IPS-15b (cell line): ENCODE results near the gene TDRD10.

Experiments used
- H3K27me3 ChIP-seq: one replicate; pipeline ENCODE4 v1.6.1; 2013; ENCODE audit warnings: low read length; ENCODE audit not compliant: control insufficient read depth, insufficient read depth
- H3K36me3 ChIP-seq: one replicate; pipeline ENCODE4 v1.6.1; 2013; ENCODE audit warnings: low read length; ENCODE audit not compliant: control insufficient read depth, insufficient read depth
- H3K4me1 ChIP-seq: one replicate; pipeline ENCODE4 v1.6.1; 2013; ENCODE audit warnings: mild to moderate bottlenecking, low read length; ENCODE audit not compliant: control insufficient read depth, insufficient read depth
- H3K4me3 ChIP-seq: one replicate; pipeline ENCODE4 v1.5.1; 2013; ENCODE audit warnings: low read depth, low read length
- H3K9ac ChIP-seq: one replicate; pipeline ENCODE4 v1.6.1; 2013; ENCODE audit warnings: low read depth, mild to moderate bottlenecking, low read length
- H3K9me3 ChIP-seq: one replicate; pipeline ENCODE4 v1.6.1; 2013; ENCODE audit warnings: mild to moderate bottlenecking, low read length; ENCODE audit not compliant: control insufficient read depth, insufficient read depth

Gene TDRD10

DNA sequence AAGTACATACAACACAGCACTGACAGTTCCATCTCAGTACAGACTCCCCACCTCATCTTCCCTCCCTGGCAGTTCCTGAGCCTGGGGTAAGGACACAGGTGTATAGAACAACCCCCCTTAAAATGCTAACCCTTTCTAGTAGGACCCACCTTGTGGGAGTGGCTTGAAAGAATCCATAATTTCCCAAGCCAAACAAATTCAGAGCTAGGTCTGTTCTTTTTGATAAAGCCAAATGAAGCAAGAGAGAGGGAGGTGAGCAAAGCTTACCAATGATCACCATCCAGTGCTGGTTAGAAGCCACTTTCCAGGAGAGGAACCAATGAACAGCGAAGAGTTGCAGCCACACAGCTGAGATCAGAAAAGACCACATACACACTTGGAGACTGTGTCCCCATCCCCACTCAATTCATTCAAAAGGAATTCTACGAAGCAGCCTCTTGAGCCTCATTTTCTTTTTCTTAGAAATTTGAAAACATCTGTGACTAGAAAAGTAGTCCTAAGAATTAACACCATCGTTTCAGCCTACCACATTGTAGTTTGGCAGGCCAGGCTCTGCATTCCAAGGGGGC, 47.3 kb downstream of the TDRD10 start:
- Histone ChIP-seq H3K9ac (no peak overlapping the region), H3K4me3 (no peak overlapping the region), H3K27me3 (no peaks in the 10 kb centered on the region), H3K9me3 (no peaks in the 10 kb centered on the region), H3K4me1 (no peaks in the 10 kb centered on the region), H3K36me3 (peaks cover 49% of the 10 kb centered on the region)

DNA sequence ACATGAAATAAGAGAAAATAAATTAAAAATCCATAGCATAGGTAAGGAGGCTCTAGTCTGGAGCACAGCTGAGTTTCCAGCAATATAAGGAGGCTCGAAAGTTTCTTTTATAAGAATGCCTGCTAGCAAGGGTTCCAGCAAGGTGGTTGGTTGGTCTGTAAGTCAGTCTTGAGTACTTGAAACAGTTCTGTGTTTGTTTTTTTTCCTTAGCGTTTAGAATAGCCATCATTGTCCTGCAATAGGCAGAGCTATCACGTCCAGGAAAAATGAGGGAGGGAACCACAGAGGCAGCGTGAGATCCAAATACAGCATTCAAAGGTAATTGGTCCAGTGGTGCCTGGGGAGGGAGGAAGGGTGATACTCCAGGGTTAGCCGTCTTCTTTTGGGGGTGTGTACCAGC, 48.1 kb downstream of the TDRD10 start:
- no peaks in the 10 kb centered on the region for H3K4me1 ChIP-seq
- peaks cover 57% of the 10 kb centered on the region for H3K36me3 ChIP-seq

GRCh38 chr1:154550657-154551056, 48.6 kb downstream of the TDRD10 start:
- H3K9ac ChIP-seq, result no peak overlapping the region
- no peaks in the 10 kb centered on the region for H3K27me3 ChIP-seq
- no peak overlapping the region for H3K4me3 ChIP-seq
- H3K36me3 ChIP-seq, result peaks cover 61% of the 10 kb centered on the region
- no peaks in the 10 kb centered on the region for H3K9me3 ChIP-seq
- H3K4me1 ChIP-seq, result no peaks in the 10 kb centered on the region

More for the DNA sequence above, 48.1 kb downstream of the TDRD10 start:
- no peak overlapping the region for H3K4me3 ChIP-seq
- H3K27me3 ChIP-seq, result no peaks in the 10 kb centered on the region
- H3K9me3 ChIP-seq, result no peaks in the 10 kb centered on the region
- no peak overlapping the region for H3K9ac ChIP-seq

DNA sequence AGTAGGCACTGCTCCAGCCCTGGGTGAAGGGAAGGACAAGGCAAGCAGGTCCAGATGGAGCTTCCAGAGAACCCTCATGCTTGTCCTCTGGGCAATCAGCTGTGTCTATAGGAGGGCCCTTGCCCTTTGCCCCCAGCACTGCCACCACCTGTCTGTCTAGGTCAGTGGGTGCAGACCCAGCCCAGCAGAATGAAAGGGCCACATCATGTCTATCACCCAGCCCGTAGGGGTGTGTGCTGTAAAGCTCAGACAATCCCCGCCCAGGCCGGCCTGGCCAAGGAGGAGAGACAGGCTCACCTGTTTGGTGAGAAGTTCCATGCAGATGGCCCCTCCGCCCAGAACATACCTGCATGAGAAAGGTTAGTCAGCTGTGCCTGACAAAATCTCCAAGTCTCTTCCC, 49.5 kb downstream of the TDRD10 start:
- peaks cover 4% of the 10 kb centered on the region for H3K4me1 ChIP-seq
- H3K36me3 ChIP-seq, result peaks cover 61% of the 10 kb centered on the region
- no peaks in the 10 kb centered on the region for H3K27me3 ChIP-seq
- no peaks in the 10 kb centered on the region for H3K9me3 ChIP-seq
- no peak overlapping the region for H3K9ac ChIP-seq
- H3K4me3 ChIP-seq, result no peak overlapping the region

DNA sequence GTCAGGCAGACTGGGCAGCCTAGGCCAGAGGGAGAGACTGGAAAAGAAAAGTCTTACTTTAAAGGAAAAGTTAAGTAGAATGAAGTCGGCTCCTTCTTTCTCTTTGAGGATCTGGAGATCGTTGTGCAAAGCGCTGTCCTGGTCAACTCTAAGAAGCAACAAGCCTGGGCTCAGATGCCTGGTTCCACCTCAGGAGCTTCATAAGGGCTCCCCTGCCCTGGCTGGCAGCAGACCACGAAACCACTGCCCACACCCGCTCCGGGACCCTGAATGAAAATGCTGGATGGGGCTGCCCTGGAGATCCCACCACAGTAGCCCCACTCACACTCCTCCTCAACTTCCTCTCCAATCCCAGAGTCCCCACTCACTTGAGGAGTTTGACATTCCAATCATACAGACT, 50.0 kb downstream of the TDRD10 start:
- Histone ChIP-seq H3K9ac (no peak overlapping the region), H3K4me3 (no peak overlapping the region), H3K36me3 (peaks cover 61% of the 10 kb centered on the region), H3K27me3 (no peaks in the 10 kb centered on the region), H3K9me3 (no peaks in the 10 kb centered on the region), H3K4me1 (peaks cover 10% of the 10 kb centered on the region)

- H3K9me3 ChIP-seq, result no peaks in the 10 kb centered on the region
- peaks cover 13% of the 10 kb centered on the region for H3K4me1 ChIP-seq
- peaks cover 61% of the 10 kb centered on the region for H3K36me3 ChIP-seq
Measured at GRCh38 chr1:154553056-154554030, 51.3 kb downstream of the TDRD10 start.

GRCh38 chr1:154556422-154556821, 54.4 kb downstream of the TDRD10 start:
- H3K4me3 ChIP-seq, result peak overlapping the region; percentile 87

More at GRCh38 chr1:154553056-154554030, 51.3 kb downstream of the TDRD10 start:
- no peaks in the 10 kb centered on the region for H3K27me3 ChIP-seq
- H3K4me3 ChIP-seq, result no peak overlapping the region
- no peak overlapping the region for H3K9ac ChIP-seq

GRCh38 chr1:154557248-154557938, 55.4 kb downstream of the TDRD10 start:
- Histone ChIP-seq H3K36me3 (peaks cover 26% of the 10 kb centered on the region), H3K27me3 (no peaks in the 10 kb centered on the region), H3K9ac (peak overlapping the region; percentile 70), H3K9me3 (no peaks in the 10 kb centered on the region), H3K4me3 (peak overlapping the region; percentile 87), H3K4me1 (peaks cover 13% of the 10 kb centered on the region)

More at GRCh38 chr1:154556422-154556821, 54.4 kb downstream of the TDRD10 start:
- Histone ChIP-seq H3K9ac (no peak overlapping the region), H3K27me3 (no peaks in the 10 kb centered on the region), H3K4me1 (peaks cover 13% of the 10 kb centered on the region), H3K9me3 (no peaks in the 10 kb centered on the region), H3K36me3 (peaks cover 36% of the 10 kb centered on the region)

DNA sequence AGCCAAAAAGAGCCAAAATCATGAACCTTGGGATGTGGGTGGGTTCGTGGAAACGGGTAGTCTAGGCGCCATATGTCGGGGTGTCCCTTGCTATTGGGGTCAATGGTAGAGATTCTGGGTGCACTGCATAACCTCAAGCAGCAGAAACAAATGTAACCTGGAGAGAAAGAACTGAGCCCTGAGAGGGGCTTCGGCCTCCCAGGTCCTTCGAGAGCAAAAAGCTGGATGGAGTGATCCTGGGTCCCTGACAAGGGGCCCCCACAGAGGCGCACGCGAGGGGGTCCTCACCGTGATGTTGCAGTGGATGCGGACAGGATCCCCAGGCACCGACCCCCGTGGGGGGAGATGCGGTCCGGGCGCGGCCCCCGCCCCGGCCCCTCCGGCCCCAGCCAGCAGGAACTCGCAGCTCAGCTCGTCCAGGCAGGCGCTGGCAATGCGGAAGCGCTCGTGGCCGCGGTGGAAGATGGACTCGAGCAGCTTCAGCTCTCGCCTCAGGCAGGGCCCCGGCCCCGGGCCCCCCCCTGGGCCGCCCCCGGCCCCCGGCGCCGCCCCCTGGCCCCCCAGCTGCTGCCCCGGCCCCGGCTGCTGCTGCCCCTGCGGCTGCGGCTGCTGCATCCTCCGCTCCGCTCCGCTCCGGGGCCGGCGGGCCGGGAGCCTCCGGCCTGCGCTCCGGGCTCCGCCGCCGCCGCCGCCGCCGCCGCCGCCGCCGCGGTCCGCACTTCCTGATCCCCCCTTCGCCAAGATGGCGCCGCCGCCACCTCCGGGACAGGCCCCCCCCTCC, 56.1 kb downstream of the TDRD10 start, which contains the start of gene UBE2Q1:
UBE2Q1 (minus strand) TSS at position 724 of the 781 bp plus-strand sequence; CDS start at position 615, 109 bp downstream.
- Histone ChIP-seq H3K9me3 (no peaks in the 10 kb centered on the region), H3K27me3 (no peaks in the 10 kb centered on the region), H3K9ac (peak within 1 kb of the TSS; percentile 70), H3K4me3 (peak within 1 kb of the TSS; percentile 87), H3K4me1 (peaks cover 13% of the 10 kb centered on the region), H3K36me3 (peaks cover 20% of the 10 kb centered on the region)

DNA sequence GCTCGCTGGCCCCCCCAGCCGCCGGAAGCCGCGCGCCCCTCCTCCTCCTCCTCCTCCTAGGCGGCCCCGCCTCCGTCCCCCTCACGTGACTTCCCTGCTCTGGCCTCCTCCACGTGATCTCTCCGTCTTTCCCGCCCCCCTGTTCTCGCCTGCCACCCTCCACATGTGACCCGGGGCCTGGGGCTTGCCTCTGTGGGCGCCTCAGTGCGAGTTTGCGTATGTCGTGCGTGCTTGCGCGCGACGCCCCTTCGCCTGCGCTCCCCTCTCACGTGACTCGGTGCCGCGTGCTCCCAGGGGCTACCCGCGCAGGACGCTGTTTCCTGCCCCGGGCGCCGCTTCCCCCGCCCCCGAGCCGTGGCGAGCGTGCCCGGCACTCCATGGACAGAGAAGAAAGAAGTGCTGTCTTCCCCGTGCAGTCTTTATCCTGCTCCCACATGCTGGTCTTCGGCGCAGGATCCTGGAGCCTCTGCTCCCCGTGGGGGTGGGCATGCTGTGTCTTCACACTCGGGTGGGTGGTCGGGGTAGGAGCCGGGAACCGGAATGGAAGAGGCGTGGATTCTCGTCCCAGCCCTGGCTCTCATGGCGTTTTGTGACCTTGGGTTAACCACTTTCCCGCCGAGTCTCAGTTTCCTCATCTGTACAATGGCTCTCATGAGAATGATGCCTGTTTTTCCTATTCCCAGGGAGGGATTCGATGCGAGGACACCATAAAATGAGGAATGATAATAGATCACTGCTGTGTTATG, 56.9 kb downstream of the TDRD10 start:
- Histone ChIP-seq H3K27me3 (no peaks in the 10 kb centered on the region), H3K9me3 (no peaks in the 10 kb centered on the region), H3K4me1 (peaks cover 13% of the 10 kb centered on the region), H3K4me3 (peak overlapping the region; percentile 52), H3K36me3 (peaks cover 13% of the 10 kb centered on the region), H3K9ac (peak overlapping the region; percentile 29)
